ENCODE data around the gene PROC.
A peak's percentile ranks its signal among the peaks of the same experiment; 100 is the strongest.

PROC gene

DNA sequence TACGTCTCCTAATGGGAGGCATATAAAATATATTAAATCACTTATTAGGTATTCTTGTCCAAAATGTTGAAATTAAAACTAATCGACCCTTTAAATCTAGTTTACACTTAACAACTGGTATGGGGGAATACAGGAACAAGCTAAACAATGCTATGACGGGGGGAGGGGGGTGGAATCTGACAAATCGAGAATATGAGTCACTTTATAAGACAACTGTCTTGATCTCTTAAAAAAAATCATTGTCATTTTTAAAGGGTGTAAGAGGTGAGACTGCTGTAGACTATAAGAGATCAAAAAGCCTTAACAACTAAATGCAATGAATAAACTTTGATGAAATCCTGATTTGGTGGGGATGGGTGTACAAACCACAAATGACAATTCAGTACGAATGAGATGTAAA lies 36.5 kb upstream of the PROC start:
- 100% methylated on average over 1 of the region's 5 CpGs for WGBS

DNA sequence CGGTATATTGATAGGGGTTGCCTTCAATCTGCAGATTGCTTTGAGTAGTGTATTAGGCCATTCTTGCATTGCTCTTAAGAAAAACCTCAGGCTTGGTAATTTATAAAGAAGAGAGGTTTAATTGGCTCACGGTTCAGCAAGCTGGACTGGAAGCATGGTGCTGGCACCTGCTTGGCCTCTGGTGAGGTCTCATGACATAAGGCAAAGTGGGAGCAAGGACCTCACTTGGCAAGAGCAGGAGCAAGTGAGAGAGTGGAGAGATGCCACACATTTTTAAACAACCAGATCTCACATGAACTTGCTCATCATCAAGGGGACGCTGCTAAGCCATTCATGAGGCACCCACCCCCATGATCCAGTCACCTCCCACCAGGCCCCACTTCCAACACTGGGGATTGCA lies 35.4 kb upstream of the PROC start:
- no peak overlapping the region for H3K27ac ChIP-seq (ENCODE audit: low read length, poor library complexity, severe bottlenecking)
- H2BK120ac ChIP-seq (ENCODE audit: low read depth, low read length), result no peak overlapping the region
- no peak overlapping the region for H4K91ac ChIP-seq (ENCODE audit: low read length)
- H2AK5ac ChIP-seq (ENCODE audit: low read length, severe bottlenecking), result no peak overlapping the region
- H3K27me3 ChIP-seq (ENCODE audit: control insufficient read depth in 1 of 2, insufficient read depth in 1 of 2, low read length in 2 of 2), result no peaks in the 10 kb centered on the region
- H2AFZ ChIP-seq (ENCODE audit: low read depth, low read length), result no peak overlapping the region
- no peak overlapping the region for H3K18ac ChIP-seq (ENCODE audit: low read depth in 1 of 2, low read length in 2 of 2)
- no peak overlapping the region for H2BK15ac ChIP-seq (ENCODE audit: low read depth, poor library complexity, severe bottlenecking)
- H3K4me1 ChIP-seq (ENCODE audit: control insufficient read depth, insufficient read depth, low read depth, low read length), result peaks cover 3% of the 10 kb centered on the region
- no peak overlapping the region for H2BK5ac ChIP-seq (ENCODE audit: low read depth, low read length, poor library complexity, severe bottlenecking)
- H3K4me3 ChIP-seq (ENCODE audit: insufficient read depth in 1 of 2, low read depth in 1 of 2, low read length in 2 of 2), result no peak overlapping the region
- H3K9ac ChIP-seq (ENCODE audit: low read length), result no peak overlapping the region
- H3K23ac ChIP-seq (ENCODE audit: low read length in 2 of 2), result peak overlapping the region in 1 of 2 experiments; percentile 40
- no peaks in the 10 kb centered on the region for H3K36me3 ChIP-seq (ENCODE audit: control insufficient read depth in 1 of 2, insufficient read depth in 2 of 2, low read depth in 1 of 2, low read length in 2 of 2)
- no peaks in the 10 kb centered on the region for H3K9me3 ChIP-seq (ENCODE audit: control insufficient read depth, low read length)
- H2BK12ac ChIP-seq (ENCODE audit: low read length in 2 of 2), result no peak overlapping the region
- 97% methylated on average over 3 of the region's 3 CpGs for WGBS
- H3K4me2 ChIP-seq (ENCODE audit: low read length, poor library complexity, severe bottlenecking), result no peak overlapping the region
- H4K8ac ChIP-seq (ENCODE audit: low read length), result no peak overlapping the region
- no peak overlapping the region for H3K14ac ChIP-seq (ENCODE audit: low read length in 2 of 2)
- peaks cover 13% of the 10 kb centered on the region for H3K79me1 ChIP-seq (replicated peaks; ENCODE audit: low read length, poor library complexity, severe bottlenecking)
- H3K4ac ChIP-seq (ENCODE audit: low read depth in 1 of 2, low read length in 2 of 2), result no peak overlapping the region
- no peak for DNase-seq

More for the DNA sequence above, 36.5 kb upstream of the PROC start:
- no peak overlapping the region for H2BK120ac ChIP-seq (ENCODE audit: low read depth, low read length)
- no peak overlapping the region for H3K4me2 ChIP-seq (ENCODE audit: low read length, poor library complexity, severe bottlenecking)
- H3K4me1 ChIP-seq (ENCODE audit: control insufficient read depth, insufficient read depth, low read depth, low read length), result peaks cover 3% of the 10 kb centered on the region
- H2AK5ac ChIP-seq (ENCODE audit: low read length, severe bottlenecking), result no peak overlapping the region
- no peaks in the 10 kb centered on the region for H3K27me3 ChIP-seq (ENCODE audit: control insufficient read depth in 1 of 2, insufficient read depth in 1 of 2, low read length in 2 of 2)
- H4K8ac ChIP-seq (ENCODE audit: low read length), result no peak overlapping the region
- no peak overlapping the region for H3K18ac ChIP-seq (ENCODE audit: low read depth in 1 of 2, low read length in 2 of 2)
- no peak overlapping the region for H4K91ac ChIP-seq (ENCODE audit: low read length)
- H3K4ac ChIP-seq (ENCODE audit: low read depth in 1 of 2, low read length in 2 of 2), result no peak overlapping the region
- H3K27ac ChIP-seq (ENCODE audit: low read length, poor library complexity, severe bottlenecking), result no peak overlapping the region
- H2BK15ac ChIP-seq (ENCODE audit: low read depth, poor library complexity, severe bottlenecking), result no peak overlapping the region
- no peak overlapping the region for H3K4me3 ChIP-seq (ENCODE audit: insufficient read depth in 1 of 2, low read depth in 1 of 2, low read length in 2 of 2)
- no peak overlapping the region for H2BK12ac ChIP-seq (ENCODE audit: low read length in 2 of 2)
- H2AFZ ChIP-seq (ENCODE audit: low read depth, low read length), result no peak overlapping the region
- peaks cover 10% of the 10 kb centered on the region for H3K79me1 ChIP-seq (replicated peaks; ENCODE audit: low read length, poor library complexity, severe bottlenecking)
- DNase-seq, result no peak
- no peaks in the 10 kb centered on the region for H3K36me3 ChIP-seq (ENCODE audit: control insufficient read depth in 1 of 2, insufficient read depth in 2 of 2, low read depth in 1 of 2, low read length in 2 of 2)
- H2BK5ac ChIP-seq (ENCODE audit: low read depth, low read length, poor library complexity, severe bottlenecking), result no peak overlapping the region
- H3K23ac ChIP-seq (ENCODE audit: low read length in 2 of 2), result no peak overlapping the region
- H3K9ac ChIP-seq (ENCODE audit: low read length), result no peak overlapping the region
- H3K14ac ChIP-seq (ENCODE audit: low read length in 2 of 2), result no peak overlapping the region
- no peaks in the 10 kb centered on the region for H3K9me3 ChIP-seq (ENCODE audit: control insufficient read depth, low read length)

DNA sequence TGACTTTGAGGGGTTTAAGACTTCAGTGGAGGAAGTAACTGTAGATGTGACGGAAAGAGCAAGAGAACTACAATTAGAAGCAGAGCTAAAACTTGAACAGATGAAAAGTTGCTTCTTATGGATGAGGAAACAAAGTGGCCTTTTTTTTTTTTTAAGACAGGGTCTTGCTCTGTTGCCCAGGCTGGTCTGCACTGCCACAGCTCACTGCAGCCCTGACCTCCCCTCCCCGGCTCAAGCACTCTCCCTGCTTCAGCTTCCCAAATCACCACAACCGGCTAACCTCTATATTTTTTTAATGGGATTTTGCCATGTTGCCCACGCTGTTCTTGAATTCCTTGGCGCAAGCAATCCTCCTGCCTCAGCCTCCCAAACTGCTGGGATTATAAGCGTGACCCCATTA lies 33.7 kb upstream of the PROC start:
- H3K9me3 ChIP-seq (ENCODE audit: control insufficient read depth, low read length), result no peaks in the 10 kb centered on the region
- no peak overlapping the region for H2BK12ac ChIP-seq (ENCODE audit: low read length in 2 of 2)
- no peak overlapping the region for H3K9ac ChIP-seq (ENCODE audit: low read length)
- no peak overlapping the region for H2BK15ac ChIP-seq (ENCODE audit: low read depth, poor library complexity, severe bottlenecking)
- no peak overlapping the region for H3K27ac ChIP-seq (ENCODE audit: low read length, poor library complexity, severe bottlenecking)
- H2AK5ac ChIP-seq (ENCODE audit: low read length, severe bottlenecking), result no peak overlapping the region
- no peaks in the 10 kb centered on the region for H3K27me3 ChIP-seq (ENCODE audit: control insufficient read depth in 1 of 2, insufficient read depth in 1 of 2, low read length in 2 of 2)
- no peak overlapping the region for H3K23ac ChIP-seq (ENCODE audit: low read length in 2 of 2)
- H3K4me3 ChIP-seq (ENCODE audit: insufficient read depth in 1 of 2, low read depth in 1 of 2, low read length in 2 of 2), result no peak overlapping the region
- no peak overlapping the region for H2BK5ac ChIP-seq (ENCODE audit: low read depth, low read length, poor library complexity, severe bottlenecking)
- H3K4me2 ChIP-seq (ENCODE audit: low read length, poor library complexity, severe bottlenecking), result no peak overlapping the region
- H4K8ac ChIP-seq (ENCODE audit: low read length), result no peak overlapping the region
- H3K18ac ChIP-seq (ENCODE audit: low read depth in 1 of 2, low read length in 2 of 2), result no peak overlapping the region
- 96% methylated on average over 6 of the region's 6 CpGs for WGBS
- peaks cover 11% of the 10 kb centered on the region for H3K79me1 ChIP-seq (replicated peaks; ENCODE audit: low read length, poor library complexity, severe bottlenecking)
- no peak overlapping the region for H3K4ac ChIP-seq (ENCODE audit: low read depth in 1 of 2, low read length in 2 of 2)
- H2AFZ ChIP-seq (ENCODE audit: low read depth, low read length), result no peak overlapping the region
- H3K14ac ChIP-seq (ENCODE audit: low read length in 2 of 2), result no peak overlapping the region
- H2BK120ac ChIP-seq (ENCODE audit: low read depth, low read length), result no peak overlapping the region
- peaks cover 4% of the 10 kb centered on the region for H3K4me1 ChIP-seq (ENCODE audit: control insufficient read depth, insufficient read depth, low read depth, low read length)
- DNase-seq, result no peak
- no peak overlapping the region for H4K91ac ChIP-seq (ENCODE audit: low read length)
- H3K36me3 ChIP-seq (ENCODE audit: control insufficient read depth in 1 of 2, insufficient read depth in 2 of 2, low read depth in 1 of 2, low read length in 2 of 2), result no peaks in the 10 kb centered on the region

DNA sequence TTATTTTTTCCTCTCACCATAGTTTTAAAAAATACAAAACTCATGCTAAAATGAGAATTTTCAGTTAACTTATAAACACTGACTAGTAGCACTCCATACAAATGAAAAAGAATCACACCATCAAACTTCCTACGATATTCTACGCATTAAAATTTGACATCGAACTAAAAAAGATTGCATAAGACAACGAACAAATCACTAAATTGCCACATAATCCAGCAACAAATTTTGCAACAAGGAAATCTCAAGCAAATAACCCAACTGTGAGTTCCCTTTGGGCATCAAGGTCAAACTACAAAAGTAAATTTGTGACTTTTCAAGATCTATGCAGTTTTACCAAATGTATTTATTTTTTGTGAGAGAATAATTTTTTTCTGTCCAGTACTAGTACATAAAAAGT lies 32.0 kb upstream of the PROC start:
- no peak overlapping the region for H2BK12ac ChIP-seq (ENCODE audit: low read length in 2 of 2)
- H3K9me3 ChIP-seq (ENCODE audit: control insufficient read depth, low read length), result no peaks in the 10 kb centered on the region
- H4K91ac ChIP-seq (ENCODE audit: low read length), result no peak overlapping the region
- no peaks in the 10 kb centered on the region for H3K27me3 ChIP-seq (ENCODE audit: control insufficient read depth in 1 of 2, insufficient read depth in 1 of 2, low read length in 2 of 2)
- H3K4me2 ChIP-seq (ENCODE audit: low read length, poor library complexity, severe bottlenecking), result no peak overlapping the region
- H3K27ac ChIP-seq (ENCODE audit: low read length, poor library complexity, severe bottlenecking), result no peak overlapping the region
- no peak overlapping the region for H3K18ac ChIP-seq (ENCODE audit: low read depth in 1 of 2, low read length in 2 of 2)
- no peak overlapping the region for H3K14ac ChIP-seq (ENCODE audit: low read length in 2 of 2)
- H2AFZ ChIP-seq (ENCODE audit: low read depth, low read length), result no peak overlapping the region
- no peak overlapping the region for H3K4ac ChIP-seq (ENCODE audit: low read depth in 1 of 2, low read length in 2 of 2)
- peak overlapping the region in 1 of 2 experiments; percentile 92 for H3K4me3 ChIP-seq (ENCODE audit: insufficient read depth in 1 of 2, low read depth in 1 of 2, low read length in 2 of 2)
- no peak for DNase-seq
- no peak overlapping the region for H2AK5ac ChIP-seq (ENCODE audit: low read length, severe bottlenecking)
- H4K8ac ChIP-seq (ENCODE audit: low read length), result no peak overlapping the region
- H2BK120ac ChIP-seq (ENCODE audit: low read depth, low read length), result no peak overlapping the region
- no peak overlapping the region for H3K23ac ChIP-seq (ENCODE audit: low read length in 2 of 2)
- H3K79me1 ChIP-seq (replicated peaks; ENCODE audit: low read length, poor library complexity, severe bottlenecking), result peaks cover 8% of the 10 kb centered on the region
- peak overlapping the region; percentile 97 for H3K9ac ChIP-seq (ENCODE audit: low read length)
- 92% methylated on average over 4 of the region's 4 CpGs for WGBS
- H2BK15ac ChIP-seq (ENCODE audit: low read depth, poor library complexity, severe bottlenecking), result no peak overlapping the region
- no peaks in the 10 kb centered on the region for H3K36me3 ChIP-seq (ENCODE audit: control insufficient read depth in 1 of 2, insufficient read depth in 2 of 2, low read depth in 1 of 2, low read length in 2 of 2)
- H2BK5ac ChIP-seq (ENCODE audit: low read depth, low read length, poor library complexity, severe bottlenecking), result no peak overlapping the region
- peaks cover 4% of the 10 kb centered on the region for H3K4me1 ChIP-seq (ENCODE audit: control insufficient read depth, insufficient read depth, low read depth, low read length)
